GM12878 (cell line): ENCODE data around the gene TBC1D1. TPM values are rescaled to one million over a fixed set of nuclear protein-coding genes. Genes with fewer than 3 reads are reported as not detected.

Experiments used
- ATAC-seq: fragments of 200-7000 bp; cut with Tn5 transposase; 3 replicates; pipeline ENCODE4 v1.9.1; 2020; ENCODE audit warnings: mild to moderate bottlenecking, moderate library complexity
- BruUV-seq: library from RNA; stranded (reverse); fragments of 400-500 nt; replicated peaks from 2 replicates; lab custom pipeline; 2021; lab: Mats Ljungman, UMichigan
- CTCF ChIA-PET: fragments of 300-600 bp; sonication (Branson Sonifier 250); formaldehyde crosslinking; extraction: SDS; loops from one replicate; lab custom pipeline; 2021; ENCODE audit warnings: inconsistent platforms; lab: Yijun Ruan, JAX
- POLR2A ChIA-PET: fragments of 350-600 bp; formaldehyde crosslinking; extraction: SDS; loops from one replicate; lab custom pipeline; 2021; ENCODE audit warnings: inconsistent platforms; lab: Charles Lee
- RAD21 ChIA-PET: fragments of 300-600 bp; sonication (Branson Sonifier 250); formaldehyde crosslinking; loops from one replicate; lab custom pipeline; 2023; ENCODE audit warnings: antibody characterized with exemption; ENCODE audit not compliant: unreplicated experiment; lab: Charles Lee
- SMC1A ChIA-PET: fragments of 300-600 bp; sonication (Branson Sonifier 250); formaldehyde crosslinking; loops from one replicate; lab custom pipeline; 2023; ENCODE audit not compliant: unreplicated experiment, uncharacterized antibody; lab: Charles Lee
- DNase-seq: peaks from one replicate; pipeline ENCODE4 v3.0.0-alpha.2; 2011; ENCODE audit warnings: low read depth, low spot score
- FAIRE-seq: peaks from 3 replicates; lab custom pipeline; 2011; peaks lifted over from hg19 to GRCh38; lab: Jason Lieb, UNC
- H2AFZ ChIP-seq: 2 replicates; pipeline ENCODE4 v1.6.0; 2011; ENCODE audit warnings: low read depth, low read length, control low read depth; ENCODE audit not compliant: control insufficient read depth
- H3K27ac ChIP-seq: 2 replicates; pipeline ENCODE4 v1.5.1; 2011; ENCODE audit warnings: control low read depth; ENCODE audit not compliant: control insufficient read depth, insufficient read depth
- H3K27me3 ChIP-seq, 2 experiments: replicated peaks in 1 of 2; 2 replicates each; pipeline versions ENCODE4 v1.6.0 to v1.6.1; 2011; ENCODE audit warnings: low read length in 1 of 2; ENCODE audit not compliant: control insufficient read depth in 2 of 2, insufficient read depth in 2 of 2
- H3K36me3 ChIP-seq, 2 experiments: 2 replicates each; pipeline ENCODE4 v1.5.1; 2011; ENCODE audit warnings: low read length in 1 of 2; ENCODE audit not compliant: control insufficient read depth in 2 of 2, insufficient read depth in 2 of 2
- H3K4me1 ChIP-seq: 2 replicates; pipeline ENCODE4 v1.6.1; 2011; ENCODE audit warnings: mild to moderate bottlenecking, low read length, moderate library complexity, mixed read lengths; ENCODE audit not compliant: control insufficient read depth, insufficient read depth
- H3K4me2 ChIP-seq: 2 replicates; pipeline ENCODE4 v1.6.0; 2011; ENCODE audit warnings: control low read depth; ENCODE audit not compliant: control insufficient read depth, insufficient read depth
- H3K4me3 ChIP-seq: fragments of 200-600 bp; sonication (generic); 2 replicates; pipeline ENCODE4 v1.5.1; 2016
- H3K79me2 ChIP-seq: 2 replicates; pipeline ENCODE4 v1.6.0; 2011; ENCODE audit warnings: low read length; ENCODE audit not compliant: control insufficient read depth, insufficient read depth
- H3K9ac ChIP-seq: 2 replicates; pipeline ENCODE4 v1.8.0; 2011; ENCODE audit warnings: low read length, control low read depth, mixed read lengths; ENCODE audit not compliant: control insufficient read depth, insufficient read depth
- H3K9me3 ChIP-seq: replicated peaks from 3 replicates; pipeline ENCODE4 v1.5.1; 2011; ENCODE audit warnings: mild to moderate bottlenecking, low read length; ENCODE audit not compliant: control insufficient read depth, insufficient read depth
- H4K20me1 ChIP-seq: 2 replicates; pipeline ENCODE4 v1.6.0; 2011; ENCODE audit not compliant: control insufficient read depth, insufficient read depth
- ATF3 ChIP-seq: IDR thresholded peaks from 2 replicates; pipeline ENCODE4 v1.6.1; 2011; ENCODE audit warnings: low read depth, mild to moderate bottlenecking, low read length, moderate library complexity, borderline replicate concordance; ENCODE audit errors: extremely low read depth
- BRCA1 ChIP-seq: IDR thresholded peaks from 2 replicates; pipeline ENCODE4 v1.6.1; 2011; ENCODE audit warnings: low read depth, low read length, improper control_type of control experiment
- CHD1 ChIP-seq: IDR thresholded peaks from 2 replicates; pipeline ENCODE4 v1.6.1; 2012; ENCODE audit warnings: low read depth, low read length, improper control_type of control experiment
- CHD2 ChIP-seq: IDR thresholded peaks from 2 replicates; pipeline ENCODE4 v1.6.1; 2011; ENCODE audit warnings: low read depth, low read length, improper control_type of control experiment, borderline replicate concordance
- CREB1 ChIP-seq: IDR thresholded peaks from 2 replicates; pipeline ENCODE4 v1.6.1; 2012; ENCODE audit warnings: low read depth, mild to moderate bottlenecking, inconsistent platforms
- ETV6 ChIP-seq, 2 experiments: fragments of 450-650 bp in 1 of 2; IDR thresholded peaks in 1 of 2; conservative IDR thresholded peaks in 1 of 2; 2 replicates each; pipeline ENCODE4 v1.6.1; 2014; ENCODE audit warnings: antibody characterized with exemption in 1 of 2, borderline replicate concordance in 1 of 2, low read depth in 1 of 2, mild to moderate bottlenecking in 1 of 2, moderate library complexity in 1 of 2
- HDAC2 ChIP-seq: fragments of 200-600 bp; sonication (generic); IDR thresholded peaks from 2 replicates; pipeline ENCODE4 v1.6.1; 2017
- MYC ChIP-seq: IDR thresholded peaks from 2 replicates; pipeline ENCODE4 v1.6.1; 2011; ENCODE audit warnings: mild to moderate bottlenecking, low read length, moderate library complexity, inconsistent platforms; ENCODE audit not compliant: insufficient read depth, insufficient replicate concordance, insufficient read length, severe bottlenecking
- NFYA ChIP-seq: IDR thresholded peaks from 2 replicates; pipeline ENCODE4 v1.6.1; 2011; ENCODE audit warnings: low read depth, mild to moderate bottlenecking, low read length, improper control_type of control experiment, borderline replicate concordance
- NR2C1 ChIP-seq: fragments of 450-650 bp; IDR thresholded peaks from 2 replicates; pipeline ENCODE4 v1.6.1; 2017; ENCODE audit warnings: antibody characterized with exemption, mild to moderate bottlenecking, moderate library complexity
- NR2C2 ChIP-seq: IDR thresholded peaks from 2 replicates; pipeline ENCODE4 v1.6.1; 2011; ENCODE audit warnings: borderline replicate concordance, low read depth; ENCODE audit not compliant: control insufficient read depth, insufficient read length
- POLR2A ChIP-seq: IDR thresholded peaks from 2 replicates; pipeline ENCODE4 v1.6.1; 2011; ENCODE audit warnings: low read depth, mild to moderate bottlenecking, low read length
- RCOR1 ChIP-seq: conservative IDR thresholded peaks from 2 replicates; pipeline ENCODE4 v1.6.1; 2012; ENCODE audit warnings: low read depth, low read length, improper control_type of control experiment
- RELB ChIP-seq: fragments of 450-650 bp; IDR thresholded peaks from 2 replicates; pipeline ENCODE4 v1.6.1; 2017; ENCODE audit warnings: low read depth, mild to moderate bottlenecking, moderate library complexity
- SMAD5 ChIP-seq: IDR thresholded peaks from 2 replicates; pipeline ENCODE4 v1.6.1; 2016; ENCODE audit warnings: antibody characterized with exemption, low read depth
- SMC3 ChIP-seq: IDR thresholded peaks from 2 replicates; pipeline ENCODE4 v1.6.1; 2011; ENCODE audit warnings: low read length, improper control_type of control experiment, borderline replicate concordance
- SPI1 ChIP-seq: IDR thresholded peaks from 2 replicates; pipeline ENCODE4 v1.6.1; 2011; ENCODE audit warnings: low read depth, mild to moderate bottlenecking, low read length, moderate library complexity, borderline replicate concordance; ENCODE audit not compliant: insufficient read depth
- ZNF687 ChIP-seq: fragments of 450-650 bp; IDR thresholded peaks from 2 replicates; pipeline ENCODE4 v1.6.1; 2017; ENCODE audit warnings: mild to moderate bottlenecking, moderate library complexity
- ZZZ3 ChIP-seq: IDR thresholded peaks from 2 replicates; pipeline ENCODE4 v1.6.1; 2011; ENCODE audit warnings: low read depth; ENCODE audit not compliant: control insufficient read depth, insufficient read length
- WGBS: methylation state at CpG from one replicate; pipeline ENCODE4 v1.1.6; 2016; ENCODE audit warnings: low lambda C conversion rate; ENCODE audit not compliant: insufficient replicate concordance, insufficient coverage; ENCODE audit errors: missing lambda C conversion rate; 5-methylcytosine and 5-hydroxymethylcytosine counted together
- in situ Hi-C: fragments of 300-500 bp; cut with MboI; formaldehyde crosslinking; loops from 9 replicates; pipeline ENCODE4 v1.14.3; 2018; ENCODE audit warnings: mixed read lengths
- intact Hi-C: fragments of 100-400 bp; cut with micrococcal nuclease; formaldehyde crosslinking; loops from one replicate; pipeline ENCODE4 v1.14.2; 2022; ENCODE audit not compliant: unreplicated experiment
- polyA plus RNA-seq, 11 experiments: library from polyadenylated mRNA; depleted of rRNA in 4 of 11; unstranded in 6 of 11; stranded (reverse) in 5 of 11; fragments of >200 nt; fragmentation: Nextera tagmentation in 4 of 11; fragmentation: Illumina TruSeq in 1 of 11; extraction: Ambion mirVana in 4 of 11; extraction: Trizol in 1 of 11; gene quantifications; 1 replicate in 1 of 11; 2 replicates in 10 of 11; pipeline versions ENCODE4 v1.2.1 to v1.2.3, GENCODE V29; 2011 to 2016; ENCODE audit warnings: inconsistent platforms in 2 of 11, missing spikeins in 2 of 11, low read depth in 1 of 11
- total RNA-seq, 4 experiments: library from RNA; depleted of rRNA in 3 of 4; stranded (reverse); fragments of >200 nt in 3 of 4; fragmentation: Illumina TruSeq in 1 of 4; extraction: Trizol in 1 of 4; gene quantifications; 2 replicates each; pipeline versions ENCODE4 v1.2.1 to v1.2.3, GENCODE V29; 2013 to 2021

TBC1D1 gene
- total and polyA plus RNA-seq, 10 of the 15 experiments (the other 5 are each of a cell fraction or from before 2014, with no cell fraction given) = 5.3 to 102 (median 57.8) TPM

- no TSS peak for BruUV-seq
- WGBS = 83% methylated on average over 3 of the region's 3 CpGs
- POLR2A ChIA-PET = no interaction called here
Observed at GRCh38 chr4:37884855-37885487, 5.9 kb upstream of the TBC1D1 start.

More at GRCh38 chr4:37884855-37885487, 5.9 kb upstream of the TBC1D1 start:
- no peak for TF ChIP-seq ETV6 (conservative IDR thresholded peaks at IDR 0.05 in 1 of 2, IDR thresholded peaks at IDR 0.05 in 1 of 2; ENCODE audit: borderline replicate concordance in 1 of 2, low read depth in 1 of 2)
- TF ChIP-seq CHD2 = no peak
- no peak for TF ChIP-seq SMC3
- no peak for TF ChIP-seq ATF3
- TF ChIP-seq HDAC2 = no peak
- no peak for TF ChIP-seq RELB
- no peak for TF ChIP-seq NR2C1
- no peak for TF ChIP-seq SPI1
- TF ChIP-seq MYC = no peak
- TF ChIP-seq SMAD5 = no peak
- TF ChIP-seq NR2C2 = no peak
- TF ChIP-seq ZNF687 = no peak
- no peak for TF ChIP-seq BRCA1
- TF ChIP-seq ZZZ3 = no peak
- no peak for TF ChIP-seq CREB1
- TF ChIP-seq POLR2A = no peak
- no peak for TF ChIP-seq NFYA
- no peak for TF ChIP-seq CHD1
- no peak for TF ChIP-seq RCOR1
- TF ChIP-seq, all 136 proteins: peak for 0
- H3K4me3 ChIP-seq = no peak overlapping the region
- peak; percentile 23 for ATAC-seq
- ChIA-PET RAD21 (no interaction called here), CTCF (no interaction called here), SMC1A (interaction anchor here (0.8 to 1.4 kb wide), 4 partner anchors 18 to 83 kb away, joined by 3 read pairs; no protein-coding TSS in a partner anchor)
- intact Hi-C loops = no loop called here
- H3K9me3 ChIP-seq = no peaks in the 10 kb centered on the region
- H2AFZ ChIP-seq = no peak overlapping the region
- DNase-seq = no peak
- peak; percentile 57 for FAIRE-seq
- no peak overlapping the region for H3K9ac ChIP-seq
- no peak overlapping the region for H3K27ac ChIP-seq
- in situ Hi-C loops = no loop called here
- H3K4me1 ChIP-seq = peaks cover 5% of the 10 kb centered on the region
- H3K79me2 ChIP-seq = no peaks in the 10 kb centered on the region
- no peaks in the 10 kb centered on the region for H4K20me1 ChIP-seq
- no peak overlapping the region for H3K4me2 ChIP-seq
- no peaks in the 10 kb centered on the region for H3K36me3 ChIP-seq
- no peaks in the 10 kb centered on the region for H3K27me3 ChIP-seq
